Urinary bladder (tissue), 4 donors: ENCODE results near the gene DPAGT1. TPM values are rescaled to one million over a fixed set of nuclear protein-coding genes. Genes with fewer than 3 reads are reported as not detected.

Source experiments
- DNase-seq: peaks from one replicate; pipeline ENCODE4 v3.0.0-alpha.2; 2015; ENCODE audit errors: extremely low spot score
- H3K27ac ChIP-seq: one replicate; pipeline ENCODE4 v1.5.1; 2013; ENCODE audit warnings: low read depth, mild to moderate bottlenecking, moderate library complexity
- H3K36me3 ChIP-seq: one replicate; pipeline ENCODE4 v1.6.1; 2013; ENCODE audit warnings: mild to moderate bottlenecking, moderate library complexity; ENCODE audit not compliant: insufficient read depth
- H3K4me1 ChIP-seq: one replicate; pipeline ENCODE4 v1.6.1; 2013; ENCODE audit warnings: mild to moderate bottlenecking, moderate library complexity; ENCODE audit not compliant: insufficient read depth
- H3K4me3 ChIP-seq: one replicate; pipeline ENCODE4 v1.5.1; 2013; ENCODE audit warnings: low read depth, low read length
- WGBS: extraction: QIAGEN DNeasy Blood & Tissue Kit; methylation state at CpG from one replicate; pipeline ENCODE4 v1.1.7; 2013; 5-methylcytosine and 5-hydroxymethylcytosine counted together
- polyA plus RNA-seq: library from polyadenylated mRNA; stranded (reverse); fragments of 200-250 nt; gene quantifications from one replicate; pipeline ENCODE4 v1.2.3, GENCODE V29; 2013
- total RNA-seq: library from RNA; depleted of rRNA; stranded (reverse); fragments of >200 nt; gene quantifications from one replicate; pipeline ENCODE4 v1.2.3, GENCODE V29; 2014
- donor health status: healthy with polysubstance abuse.
- donor health status: healthy.

DPAGT1 gene
- total and polyA plus RNA-seq, 2 donors: 12.1 to 29.1 TPM

DNA sequence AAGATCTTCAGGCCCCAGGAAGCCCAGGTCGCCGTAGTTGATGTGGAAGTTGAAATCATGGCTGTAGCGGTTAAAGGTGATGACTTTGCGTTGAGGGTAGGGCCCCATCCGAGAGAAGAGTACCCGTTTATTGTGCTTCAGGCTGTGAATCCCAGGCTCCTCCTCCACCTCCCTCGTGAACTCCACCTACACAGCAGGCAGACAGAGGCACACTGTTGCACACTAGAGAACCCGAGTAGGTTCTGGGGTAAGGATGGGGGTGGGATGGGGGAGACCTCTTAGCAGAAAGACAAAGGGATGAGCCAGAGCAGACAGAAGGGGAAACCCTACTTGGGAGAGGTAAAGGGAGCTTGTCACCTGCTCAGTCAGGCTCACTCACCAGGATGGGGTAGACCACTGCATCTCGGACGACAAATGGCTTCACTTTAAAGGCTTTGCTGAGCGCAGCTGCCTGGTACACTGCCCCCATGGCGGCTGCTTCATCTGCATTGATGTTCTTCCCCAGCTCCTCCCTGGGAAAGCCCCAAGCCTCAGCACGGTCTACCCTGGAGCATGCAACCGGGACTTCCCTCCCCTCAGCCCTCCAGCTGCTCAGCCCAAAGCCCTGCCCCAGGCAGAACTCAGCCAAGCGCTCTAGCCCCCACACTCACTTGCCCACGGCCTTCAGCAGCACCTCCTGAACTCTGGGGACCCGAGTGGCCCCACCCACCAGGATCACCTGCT is 50.1 kb downstream of the DPAGT1 start:
- WGBS: 84% methylated on average over 17 of the region's 17 CpGs
- Histone ChIP-seq H3K4me1 (peaks cover 2% of the 10 kb centered on the region), H3K4me3 (no peak overlapping the region), H3K27ac (no peak overlapping the region), H3K36me3 (peaks cover 5% of the 10 kb centered on the region)
- no peak for DNase-seq

DNA sequence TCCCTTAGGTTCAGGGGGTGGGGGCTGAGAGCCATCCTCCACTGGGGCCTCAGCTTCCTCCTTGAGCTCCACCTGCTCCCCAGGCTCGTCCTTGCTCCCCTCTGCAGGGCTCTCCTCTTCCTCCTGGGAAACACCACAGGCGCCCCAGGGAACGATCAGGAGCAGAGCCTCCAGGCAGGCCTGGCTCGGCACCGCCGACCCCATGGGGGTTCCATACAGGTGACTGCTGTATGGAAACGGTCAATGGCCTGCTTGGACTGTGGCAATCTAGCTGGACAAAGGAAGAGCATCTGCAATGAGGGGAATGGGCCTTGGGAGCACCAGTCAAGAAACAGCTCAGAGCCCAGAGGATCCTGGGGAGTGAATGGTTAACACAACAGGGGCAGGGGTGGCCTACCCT is 52.6 kb downstream of the DPAGT1 start:
- Histone ChIP-seq H3K4me1 (no peaks in the 10 kb centered on the region), H3K27ac (no peak overlapping the region), H3K4me3 (no peak overlapping the region), H3K36me3 (peaks cover 7% of the 10 kb centered on the region)
- DNase-seq: no peak
- 93% methylated on average over 7 of the region's 7 CpGs for WGBS

DNA sequence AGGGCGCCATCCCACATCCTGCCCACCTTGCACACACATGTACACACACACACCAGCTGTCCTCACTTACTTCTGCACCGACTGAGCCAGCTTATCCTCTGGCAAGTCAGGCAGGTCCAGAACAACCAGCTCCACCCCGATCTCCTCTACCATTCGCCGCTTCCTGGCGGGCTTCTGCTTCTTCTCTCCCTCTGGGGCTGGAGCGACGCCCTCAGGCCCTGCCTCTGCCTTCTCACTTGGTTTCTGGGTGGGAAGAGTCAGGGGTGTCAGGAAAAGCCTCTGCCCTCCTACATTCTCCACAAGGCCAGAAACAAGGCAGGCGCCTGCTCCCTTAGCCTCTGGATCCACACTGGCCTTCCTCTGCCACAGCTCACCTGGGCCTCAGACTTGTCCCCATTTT is 53.0 kb downstream of the DPAGT1 start:
- no peak for DNase-seq
- H3K4me3 ChIP-seq: no peak overlapping the region
- peaks cover 7% of the 10 kb centered on the region for H3K36me3 ChIP-seq
- 95% methylated on average over 9 of the region's 9 CpGs for WGBS
- H3K27ac ChIP-seq: no peak overlapping the region
- no peaks in the 10 kb centered on the region for H3K4me1 ChIP-seq

DNA sequence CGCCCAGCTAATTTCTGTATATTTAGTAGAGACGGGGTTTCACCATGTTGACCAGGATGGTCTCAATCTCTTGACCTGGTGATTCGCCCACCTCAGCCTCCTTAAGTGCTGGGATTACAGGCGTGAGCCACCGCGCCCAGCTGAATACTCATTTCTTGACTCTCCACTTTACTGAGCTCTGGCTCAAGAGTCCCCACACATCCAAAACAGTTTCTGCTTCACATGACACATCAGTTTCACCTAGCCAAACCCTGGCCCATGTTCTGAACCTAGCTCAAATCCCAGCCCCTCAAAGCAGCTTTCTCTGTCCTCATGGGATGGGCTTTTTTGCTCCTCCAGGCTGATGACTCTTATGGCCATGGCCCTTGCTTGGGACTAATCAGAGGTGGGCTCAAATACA is 54.4 kb downstream of the DPAGT1 start:
- no peak overlapping the region for H3K27ac ChIP-seq
- DNase-seq: no peak
- no peak overlapping the region for H3K4me3 ChIP-seq
- no peaks in the 10 kb centered on the region for H3K4me1 ChIP-seq
- H3K36me3 ChIP-seq: peaks cover 7% of the 10 kb centered on the region
- WGBS: 94% methylated on average over 6 of the region's 6 CpGs

Other genes with a start within 250 kb of the DPAGT1 start
- gene CXCR5, start 218.0 kb downstream of the DPAGT1 start, total RNA-seq: not detected
- gene CXCR5, start 218.0 kb downstream of the DPAGT1 start, polyA plus RNA-seq: 0.38 TPM
- 15.1 TPM for gene BCL9L, start 175.9 kb downstream of the DPAGT1 start, total RNA-seq
- 48.1 TPM for gene BCL9L, start 175.9 kb downstream of the DPAGT1 start, polyA plus RNA-seq
- 38.2 TPM for gene UPK2, start 145.6 kb downstream of the DPAGT1 start, total RNA-seq
- gene UPK2, start 145.6 kb downstream of the DPAGT1 start, polyA plus RNA-seq: 33.8 TPM
- not detected for gene FOXR1, start 130.1 kb downstream of the DPAGT1 start, total RNA-seq
- gene FOXR1, start 130.1 kb downstream of the DPAGT1 start, polyA plus RNA-seq: not detected
- 34.3 TPM for gene CENATAC, start 103.7 kb downstream of the DPAGT1 start, total RNA-seq
- 12.8 TPM for gene CENATAC, start 103.7 kb downstream of the DPAGT1 start, polyA plus RNA-seq
- gene RPS25, start 83.5 kb downstream of the DPAGT1 start, total RNA-seq: 904 TPM
- gene RPS25, start 83.5 kb downstream of the DPAGT1 start, polyA plus RNA-seq: 1,476 TPM
- gene TRAPPC4, start 83.1 kb downstream of the DPAGT1 start, total RNA-seq: 40.6 TPM
- gene TRAPPC4, start 83.1 kb downstream of the DPAGT1 start, polyA plus RNA-seq: 59.3 TPM
- 5.2 TPM for gene SLC37A4, start 71.0 kb downstream of the DPAGT1 start, total RNA-seq
- 9.8 TPM for gene SLC37A4, start 71.0 kb downstream of the DPAGT1 start, polyA plus RNA-seq
- 32.4 TPM for gene HYOU1, start 44.6 kb downstream of the DPAGT1 start, total RNA-seq
- gene HYOU1, start 44.6 kb downstream of the DPAGT1 start, polyA plus RNA-seq: 43.8 TPM
- 20.2 TPM for gene VPS11, start 34.0 kb downstream of the DPAGT1 start, total RNA-seq
- gene VPS11, start 34.0 kb downstream of the DPAGT1 start, polyA plus RNA-seq: 41.9 TPM
- 6.5 TPM for gene HMBS, start 17.0 kb downstream of the DPAGT1 start, total RNA-seq
- gene HMBS, start 17.0 kb downstream of the DPAGT1 start, polyA plus RNA-seq: 19.0 TPM
- gene C2CD2L, start 5.5 kb upstream of the DPAGT1 start, total RNA-seq: 3.4 TPM
- gene C2CD2L, start 5.5 kb upstream of the DPAGT1 start, polyA plus RNA-seq: 9.8 TPM
- gene HINFP, start 19.7 kb upstream of the DPAGT1 start, total RNA-seq: 16.5 TPM
- 17.6 TPM for gene HINFP, start 19.7 kb upstream of the DPAGT1 start, polyA plus RNA-seq
- gene ABCG4, start 47.2 kb upstream of the DPAGT1 start, total RNA-seq: 0.95 TPM
- gene ABCG4, start 47.2 kb upstream of the DPAGT1 start, polyA plus RNA-seq: 0.18 TPM
- 11.7 TPM for gene NLRX1, start 66.9 kb upstream of the DPAGT1 start, total RNA-seq
- 24.3 TPM for gene NLRX1, start 66.9 kb upstream of the DPAGT1 start, polyA plus RNA-seq
- 0.74 TPM for gene NHERF4, start 83.6 kb upstream of the DPAGT1 start, total RNA-seq
- gene NHERF4, start 83.6 kb upstream of the DPAGT1 start, polyA plus RNA-seq: 0.28 TPM
- gene CBL, start 104.5 kb upstream of the DPAGT1 start, total RNA-seq: 15.5 TPM
- gene CBL, start 104.5 kb upstream of the DPAGT1 start, polyA plus RNA-seq: 8.0 TPM
- 154 TPM for gene MCAM, start 215.3 kb upstream of the DPAGT1 start, total RNA-seq
- 451 TPM for gene MCAM, start 215.3 kb upstream of the DPAGT1 start, polyA plus RNA-seq
- 4.7 TPM for gene RNF26, start 232.7 kb upstream of the DPAGT1 start, total RNA-seq
- 33.3 TPM for gene RNF26, start 232.7 kb upstream of the DPAGT1 start, polyA plus RNA-seq
- 17.4 TPM for gene C1QTNF5, start 239.0 kb upstream of the DPAGT1 start, total RNA-seq
- gene C1QTNF5, start 239.0 kb upstream of the DPAGT1 start, polyA plus RNA-seq: 46.7 TPM
- gene MFRP, start 244.9 kb upstream of the DPAGT1 start, total RNA-seq: not detected
- 0.03 TPM for gene MFRP, start 244.9 kb upstream of the DPAGT1 start, polyA plus RNA-seq